ENCODE results near the gene KCNH1. TPM values are rescaled to one million over a fixed set of nuclear protein-coding genes. Genes with fewer than 3 reads are reported as not detected.

Gene KCNH1
- total RNA-seq, 5 donors from 2014 or later (not counting 1 experiment from before 2014, with no cell fraction given), result not detected

GRCh38 chr1:210944252-210944651 lies 189.7 kb downstream of the KCNH1 start:
- Histone ChIP-seq H3K27me3 (replicated peaks in 1 of 2; ENCODE audit: control insufficient read depth in 2 of 2, extremely low read depth in 1 of 2, insufficient read depth in 2 of 2, low read length in 1 of 2) (no peaks in the 10 kb centered on the region), H3K9me3 (no peaks in the 10 kb centered on the region), H3K4me3 (ENCODE audit: control insufficient read depth in 1 of 2, extremely low read depth in 1 of 2, low read length in 1 of 2) (no peak overlapping the region), H3K36me3 (ENCODE audit: control insufficient read depth in 2 of 2, extremely low read depth in 1 of 2, insufficient read depth in 1 of 2, low read length in 1 of 2) (no peaks in the 10 kb centered on the region), H3K4me1 (ENCODE audit: control insufficient read depth in 1 of 2, extremely low read depth in 1 of 2, insufficient read depth in 2 of 2, low read length in 2 of 2) (peaks cover 0 to 7% of the 10 kb centered on the region in 2 experiments), H3K27ac (ENCODE audit: low read length) (no peak overlapping the region)
- DNase-seq, result no peak
- CTCF ChIA-PET, result no interaction called here
- no peaks in the 10 kb centered on the region for H3K36me3 Mint-ChIP-seq
- no peak for ATAC-seq (replicated peaks in 1 of 4)
- no peak overlapping the region for H3K27ac Mint-ChIP-seq
- peaks cover 5 to 6% (median 6%) of the 10 kb centered on the region in 3 donors for H3K4me1 Mint-ChIP-seq
- WGBS (ENCODE audit: insufficient coverage), result no CpG with 5 or more reads among the region's 2 CpGs
- POLR2A ChIA-PET, result no interaction called here
- peaks cover 7 to 8% of the 10 kb centered on the region in 2 donors for H3K27me3 Mint-ChIP-seq
- no peaks in the 10 kb centered on the region for H3K9me3 Mint-ChIP-seq
- H3K4me3 Mint-ChIP-seq, result no peak overlapping the region

GRCh38 chr1:210942513-210942912 lies 191.4 kb downstream of the KCNH1 start:
- no peaks in the 10 kb centered on the region for H3K27me3 ChIP-seq (replicated peaks in 1 of 2; ENCODE audit: control insufficient read depth in 2 of 2, extremely low read depth in 1 of 2, insufficient read depth in 2 of 2, low read length in 1 of 2)
- ATAC-seq (replicated peaks in 1 of 4), result no peak
- no peaks in the 10 kb centered on the region for H3K9me3 Mint-ChIP-seq
- POLR2A ChIA-PET, result no interaction called here
- H3K36me3 Mint-ChIP-seq, result no peaks in the 10 kb centered on the region
- H3K27ac ChIP-seq (ENCODE audit: low read length), result no peak overlapping the region
- CTCF ChIA-PET, result no interaction called here
- no peak overlapping the region for H3K4me3 Mint-ChIP-seq
- peaks cover 5 to 6% (median 6%) of the 10 kb centered on the region in 3 donors for H3K4me1 Mint-ChIP-seq
- H3K4me1 ChIP-seq (ENCODE audit: control insufficient read depth in 1 of 2, extremely low read depth in 1 of 2, insufficient read depth in 2 of 2, low read length in 2 of 2), result peaks cover 0 to 7% of the 10 kb centered on the region in 2 experiments
- no CpG with 5 or more reads among the region's 2 CpGs for WGBS (ENCODE audit: insufficient coverage)
- H3K27ac Mint-ChIP-seq, result no peak overlapping the region
- no peak overlapping the region for H3K4me3 ChIP-seq (ENCODE audit: control insufficient read depth in 1 of 2, extremely low read depth in 1 of 2, low read length in 1 of 2)
- peaks cover 7 to 8% of the 10 kb centered on the region in 2 donors for H3K27me3 Mint-ChIP-seq
- DNase-seq, result no peak
- no peaks in the 10 kb centered on the region for H3K9me3 ChIP-seq
- H3K36me3 ChIP-seq (ENCODE audit: control insufficient read depth in 2 of 2, extremely low read depth in 1 of 2, insufficient read depth in 1 of 2, low read length in 1 of 2), result no peaks in the 10 kb centered on the region

- no peak overlapping the region for H3K27ac ChIP-seq (ENCODE audit: low read length)
- no peaks in the 10 kb centered on the region for H3K9me3 Mint-ChIP-seq
- DNase-seq (no peak), ATAC-seq (replicated peaks in 1 of 4) (no peak)
- ChIA-PET POLR2A (no interaction called here), CTCF (no interaction called here)
- H3K36me3 ChIP-seq (ENCODE audit: control insufficient read depth in 2 of 2, extremely low read depth in 1 of 2, insufficient read depth in 1 of 2, low read length in 1 of 2), result no peaks in the 10 kb centered on the region
- H3K27me3 Mint-ChIP-seq, result no peaks in the 10 kb centered on the region
- no peak overlapping the region for H3K27ac Mint-ChIP-seq
- no peak overlapping the region for H3K4me3 ChIP-seq (ENCODE audit: control insufficient read depth in 1 of 2, extremely low read depth in 1 of 2, low read length in 1 of 2)
- no peak overlapping the region for H3K4me3 Mint-ChIP-seq
- H3K4me1 Mint-ChIP-seq, result peaks cover 5 to 6% (median 6%) of the 10 kb centered on the region in 3 donors
- H3K4me1 ChIP-seq (ENCODE audit: control insufficient read depth in 1 of 2, extremely low read depth in 1 of 2, insufficient read depth in 2 of 2, low read length in 2 of 2), result peaks cover 0 to 7% of the 10 kb centered on the region in 2 experiments
- no CpG with 5 or more reads among the region's 1 CpG for WGBS (ENCODE audit: insufficient coverage)
- H3K27me3 ChIP-seq (replicated peaks in 1 of 2; ENCODE audit: control insufficient read depth in 2 of 2, extremely low read depth in 1 of 2, insufficient read depth in 2 of 2, low read length in 1 of 2), result no peaks in the 10 kb centered on the region
- H3K36me3 Mint-ChIP-seq, result no peaks in the 10 kb centered on the region
- no peaks in the 10 kb centered on the region for H3K9me3 ChIP-seq
Measured at GRCh38 chr1:210940081-210940617, 193.8 kb downstream of the KCNH1 start.

GRCh38 chr1:210938416-210938925 lies 195.5 kb downstream of the KCNH1 start:
- H3K9me3 Mint-ChIP-seq, result no peaks in the 10 kb centered on the region
- no peak overlapping the region for H3K27ac Mint-ChIP-seq
- Histone ChIP-seq H3K4me1 (ENCODE audit: control insufficient read depth in 1 of 2, extremely low read depth in 1 of 2, insufficient read depth in 2 of 2, low read length in 2 of 2) (peaks cover 0 to 7% of the 10 kb centered on the region in 2 experiments), H3K9me3 (no peaks in the 10 kb centered on the region), H3K27ac (ENCODE audit: low read length) (no peak overlapping the region), H3K36me3 (ENCODE audit: control insufficient read depth in 2 of 2, extremely low read depth in 1 of 2, insufficient read depth in 1 of 2, low read length in 1 of 2) (no peaks in the 10 kb centered on the region), H3K4me3 (ENCODE audit: control insufficient read depth in 1 of 2, extremely low read depth in 1 of 2, low read length in 1 of 2) (no peak overlapping the region), H3K27me3 (replicated peaks in 1 of 2; ENCODE audit: control insufficient read depth in 2 of 2, extremely low read depth in 1 of 2, insufficient read depth in 2 of 2, low read length in 1 of 2) (no peaks in the 10 kb centered on the region)
- POLR2A ChIA-PET, result no interaction called here
- CTCF ChIA-PET, result no interaction called here
- peaks cover 5 to 6% (median 6%) of the 10 kb centered on the region in 3 donors for H3K4me1 Mint-ChIP-seq
- 75% methylated on average over 1 of the region's 3 CpGs for WGBS (ENCODE audit: insufficient coverage)
- DNase-seq (no peak), ATAC-seq (replicated peaks in 1 of 4) (no peak)
- no peak overlapping the region for H3K4me3 Mint-ChIP-seq
- no peaks in the 10 kb centered on the region for H3K27me3 Mint-ChIP-seq
- H3K36me3 Mint-ChIP-seq, result no peaks in the 10 kb centered on the region

GRCh38 chr1:210937846-210938245 lies 196.1 kb downstream of the KCNH1 start:
- no peaks in the 10 kb centered on the region for H3K9me3 ChIP-seq
- Mint-ChIP-seq H3K36me3 (no peaks in the 10 kb centered on the region), H3K9me3 (no peaks in the 10 kb centered on the region), H3K27ac (no peak overlapping the region), H3K27me3 (no peaks in the 10 kb centered on the region), H3K4me3 (no peak overlapping the region), H3K4me1 (peaks cover 5 to 6% (median 6%) of the 10 kb centered on the region in 3 donors)
- H3K4me1 ChIP-seq (ENCODE audit: control insufficient read depth in 1 of 2, extremely low read depth in 1 of 2, insufficient read depth in 2 of 2, low read length in 2 of 2), result peaks cover 0 to 7% of the 10 kb centered on the region in 2 experiments
- no peaks in the 10 kb centered on the region for H3K36me3 ChIP-seq (ENCODE audit: control insufficient read depth in 2 of 2, extremely low read depth in 1 of 2, insufficient read depth in 1 of 2, low read length in 1 of 2)
- DNase-seq (no peak), ATAC-seq (replicated peaks in 1 of 4) (no peak)
- no peak overlapping the region for H3K27ac ChIP-seq (ENCODE audit: low read length)
- no peak overlapping the region for H3K4me3 ChIP-seq (ENCODE audit: control insufficient read depth in 1 of 2, extremely low read depth in 1 of 2, low read length in 1 of 2)
- ChIA-PET POLR2A (no interaction called here), CTCF (no interaction called here)
- H3K27me3 ChIP-seq (replicated peaks in 1 of 2; ENCODE audit: control insufficient read depth in 2 of 2, extremely low read depth in 1 of 2, insufficient read depth in 2 of 2, low read length in 1 of 2), result no peaks in the 10 kb centered on the region

- no peaks in the 10 kb centered on the region for H3K9me3 ChIP-seq
- H3K4me3 Mint-ChIP-seq, result no peak overlapping the region
- H3K27me3 ChIP-seq (replicated peaks in 1 of 2; ENCODE audit: control insufficient read depth in 2 of 2, extremely low read depth in 1 of 2, insufficient read depth in 2 of 2, low read length in 1 of 2), result no peaks in the 10 kb centered on the region
- no peaks in the 10 kb centered on the region for H3K27me3 Mint-ChIP-seq
- DNase-seq (no peak), ATAC-seq (replicated peaks in 1 of 4) (no peak)
- H3K4me1 ChIP-seq (ENCODE audit: control insufficient read depth in 1 of 2, extremely low read depth in 1 of 2, insufficient read depth in 2 of 2, low read length in 2 of 2), result peaks cover 0 to 7% of the 10 kb centered on the region in 2 experiments
- no peaks in the 10 kb centered on the region for H3K36me3 ChIP-seq (ENCODE audit: control insufficient read depth in 2 of 2, extremely low read depth in 1 of 2, insufficient read depth in 1 of 2, low read length in 1 of 2)
- no peaks in the 10 kb centered on the region for H3K36me3 Mint-ChIP-seq
- 78% methylated on average over 2 of the region's 4 CpGs for WGBS (ENCODE audit: insufficient coverage)
- ChIA-PET CTCF (no interaction called here), POLR2A (no interaction called here)
- H3K27ac Mint-ChIP-seq, result no peak overlapping the region
- no peak overlapping the region for H3K4me3 ChIP-seq (ENCODE audit: control insufficient read depth in 1 of 2, extremely low read depth in 1 of 2, low read length in 1 of 2)
- H3K27ac ChIP-seq (ENCODE audit: low read length), result no peak overlapping the region
- H3K9me3 Mint-ChIP-seq, result peaks cover 0 to 4% (median 0%) of the 10 kb centered on the region in 3 donors
- peaks cover 5 to 6% (median 6%) of the 10 kb centered on the region in 3 donors for H3K4me1 Mint-ChIP-seq
Measured at GRCh38 chr1:210935905-210936304, 198.0 kb downstream of the KCNH1 start.

- Mint-ChIP-seq H3K4me3 (no peak overlapping the region), H3K27ac (no peak overlapping the region), H3K36me3 (no peaks in the 10 kb centered on the region), H3K9me3 (peaks cover 0 to 10% (median 3%) of the 10 kb centered on the region in 3 donors), H3K4me1 (no peaks in the 10 kb centered on the region), H3K27me3 (peaks cover 2 to 9% of the 10 kb centered on the region in 2 donors)
- Histone ChIP-seq H3K27me3 (replicated peaks in 1 of 2; ENCODE audit: control insufficient read depth in 2 of 2, extremely low read depth in 1 of 2, insufficient read depth in 2 of 2, low read length in 1 of 2) (no peaks in the 10 kb centered on the region), H3K4me3 (ENCODE audit: control insufficient read depth in 1 of 2, extremely low read depth in 1 of 2, low read length in 1 of 2) (no peak overlapping the region), H3K4me1 (ENCODE audit: control insufficient read depth in 1 of 2, extremely low read depth in 1 of 2, insufficient read depth in 2 of 2, low read length in 2 of 2) (no peaks in the 10 kb centered on the region), H3K9me3 (no peaks in the 10 kb centered on the region), H3K27ac (ENCODE audit: low read length) (no peak overlapping the region), H3K36me3 (ENCODE audit: control insufficient read depth in 2 of 2, extremely low read depth in 1 of 2, insufficient read depth in 1 of 2, low read length in 1 of 2) (no peaks in the 10 kb centered on the region)
- POLR2A ChIA-PET, result no interaction called here
- CTCF ChIA-PET, result interaction anchor here in 1 of 2 donors (0.7 kb wide), 1 partner anchor 403 kb away, joined by 3 read pairs; no protein-coding TSS in a partner anchor
- no peak for ATAC-seq (replicated peaks in 1 of 4)
- no peak for DNase-seq
Measured at GRCh38 chr1:210932104-210932503, 201.8 kb downstream of the KCNH1 start.
